HL-60 (cell line): ENCODE measurements around the gene LAMP1.

Experiments used
- CTCF ChIP-seq: IDR thresholded peaks from one replicate; pipeline ENCODE4 v1.5.1; 2011; ENCODE audit warnings: low read length, control low read depth, inconsistent platforms; ENCODE audit not compliant: insufficient read depth
- GABPA ChIP-seq: IDR thresholded peaks from 2 replicates; pipeline ENCODE4 v1.6.1; 2012; ENCODE audit warnings: low read depth
- POLR2AphosphoS5 ChIP-seq: IDR thresholded peaks from 2 replicates; pipeline ENCODE4 v1.6.1; 2012; ENCODE audit warnings: low read depth
- REST ChIP-seq: IDR thresholded peaks from 2 replicates; pipeline ENCODE4 v1.6.1; 2012; ENCODE audit warnings: low read depth; ENCODE audit not compliant: insufficient replicate concordance
- SPI1 ChIP-seq: IDR thresholded peaks from 2 replicates; pipeline ENCODE4 v1.6.1; 2012; ENCODE audit warnings: low read depth, mild to moderate bottlenecking, borderline replicate concordance

GRCh38 chr13:113356596-113356995, 59.6 kb downstream of the LAMP1 start:
- no peak for TF ChIP-seq CTCF
- TF ChIP-seq POLR2AphosphoS5, result no peak
- no peak for TF ChIP-seq GABPA
- no peak for TF ChIP-seq REST
- no peak for TF ChIP-seq SPI1
